Keratinocyte (primary cell): ENCODE results near the gene RAPGEF1.

Experiments used
- CTCF ChIP-seq, 3 experiments: IDR thresholded peaks in 1 of 3; conservative IDR thresholded peaks in 1 of 3; optimal IDR thresholded peaks in 1 of 3; 2 replicates in 2 of 3; 3 replicates in 1 of 3; pipeline versions ENCODE3 to v1.5.1; 2011; ENCODE audit warnings: low read length in 3 of 3, mild to moderate bottlenecking in 3 of 3, moderate library complexity in 2 of 3, control low read depth in 1 of 3, inconsistent platforms in 1 of 3; ENCODE audit not compliant: insufficient read depth in 2 of 3; ENCODE audit errors: extremely low read depth in 1 of 3
- EZH2 ChIP-seq: IDR thresholded peaks from one replicate; pipeline ENCODE4 v1.6.1; 2012; ENCODE audit warnings: inconsistent platforms, mild to moderate bottlenecking, low read length, moderate library complexity

DNA sequence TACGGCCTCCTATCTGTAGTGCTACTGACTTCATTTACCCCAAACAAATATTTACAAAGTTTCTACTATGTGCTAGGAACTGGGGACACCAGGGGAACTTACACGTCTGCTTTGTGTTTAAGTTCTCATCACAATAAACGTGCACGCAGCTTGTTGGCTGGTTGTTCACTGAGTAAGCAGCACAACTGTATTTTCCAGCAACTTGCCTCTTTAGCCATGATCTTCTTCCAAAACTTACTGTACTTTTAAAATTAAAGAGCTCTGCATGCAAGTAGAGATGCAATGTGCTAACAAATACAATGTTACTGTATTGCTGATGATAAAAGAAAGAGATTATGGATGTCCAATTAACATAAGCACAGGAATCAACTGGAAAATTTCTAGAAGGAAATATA, 62.8 kb downstream of the RAPGEF1 start:
- TF ChIP-seq CTCF (optimal IDR thresholded peaks at IDR 0.05 in 1 of 3, IDR thresholded peaks at IDR 0.05 in 1 of 3, conservative IDR thresholded peaks at IDR 0.05 in 1 of 3; ENCODE audit: extremely low read depth in 1 of 3, insufficient read depth in 2 of 3, low read length in 3 of 3) (no peak), EZH2 (no peak)
